Loucy (cell line): ENCODE data around the gene FTCDNL1.

Source experiments
- H2AFZ ChIP-seq: fragments of 200-600 bp; sonication (generic); 2 replicates; pipeline ENCODE4 v1.6.0; 2016; ENCODE audit warnings: antibody characterized with exemption, mild to moderate bottlenecking, low read length, moderate library complexity
- H3F3A ChIP-seq: fragments of 200-600 bp; 2 replicates; pipeline ENCODE4 v1.6.0; 2016; ENCODE audit warnings: antibody characterized with exemption, low read depth, mild to moderate bottlenecking
- H3K27me3 ChIP-seq: fragments of 200-600 bp; sonication (generic); 2 replicates; pipeline ENCODE4 v1.6.1; 2014; ENCODE audit warnings: low read length, mild to moderate bottlenecking; ENCODE audit not compliant: insufficient read depth, poor library complexity, severe bottlenecking
- H3K36me3 ChIP-seq: fragments of 200-600 bp; sonication (generic); 2 replicates; pipeline ENCODE4 v1.6.1; 2016; ENCODE audit warnings: low read length; ENCODE audit not compliant: insufficient read depth
- H3K4me1 ChIP-seq: fragments of 200-600 bp; sonication (generic); 2 replicates; pipeline ENCODE4 v1.5.1; 2014; ENCODE audit warnings: low read length, mild to moderate bottlenecking; ENCODE audit not compliant: insufficient read depth, poor library complexity, severe bottlenecking
- H3K4me2 ChIP-seq: fragments of 200-600 bp; sonication (generic); 2 replicates; pipeline ENCODE4 v1.6.0; 2014; ENCODE audit warnings: antibody characterized with exemption, low read length, low read depth, mild to moderate bottlenecking; ENCODE audit not compliant: poor library complexity, severe bottlenecking
- H3K4me3 ChIP-seq: fragments of 200-600 bp; sonication (generic); 2 replicates; pipeline ENCODE4 v1.5.1; 2014; ENCODE audit warnings: low read length, mild to moderate bottlenecking, mixed read lengths; ENCODE audit not compliant: poor library complexity, severe bottlenecking
- H3K79me2 ChIP-seq: fragments of 200-600 bp; sonication (generic); 2 replicates; pipeline ENCODE4 v1.6.1; 2014; ENCODE audit warnings: low read length; ENCODE audit not compliant: insufficient read depth
- H3K9ac ChIP-seq: fragments of 200-600 bp; sonication (generic); 2 replicates; pipeline ENCODE4 v1.6.0; 2014; ENCODE audit warnings: mild to moderate bottlenecking, low read depth, low read length, moderate library complexity; ENCODE audit not compliant: poor library complexity, severe bottlenecking
- H3K9me2 ChIP-seq: fragments of 200-600 bp; sonication (generic); replicated peaks from 2 replicates; pipeline ENCODE4 v1.6.1; 2016; ENCODE audit warnings: low read depth, low read length, mixed read lengths
- H3K9me3 ChIP-seq: fragments of 200-600 bp; sonication (generic); 2 replicates; pipeline ENCODE4 v1.6.1; 2014; ENCODE audit warnings: mild to moderate bottlenecking, antibody characterized with exemption, low read length, low read depth; ENCODE audit not compliant: insufficient read depth
- H4K20me1 ChIP-seq: fragments of 200-600 bp; sonication (generic); 2 replicates; pipeline ENCODE4 v1.6.0; 2014; ENCODE audit warnings: antibody characterized with exemption, low read length, mild to moderate bottlenecking; ENCODE audit not compliant: insufficient read depth, poor library complexity, severe bottlenecking
- EZH2phosphoT487 ChIP-seq: fragments of 200-600 bp; IDR thresholded peaks from 2 replicates; pipeline ENCODE4 v1.6.1; 2018; ENCODE audit warnings: antibody characterized with exemption, mild to moderate bottlenecking, moderate library complexity, borderline replicate concordance
- TF ChIP-seq, protein P1 (sequence below): fragments of 200-600 bp; sonication (generic); conservative IDR thresholded peaks from 2 replicates; pipeline ENCODE4 v1.5.1; 2014; ENCODE audit warnings: mild to moderate bottlenecking, antibody characterized with exemption, low read length

FTCDNL1 gene

DNA sequence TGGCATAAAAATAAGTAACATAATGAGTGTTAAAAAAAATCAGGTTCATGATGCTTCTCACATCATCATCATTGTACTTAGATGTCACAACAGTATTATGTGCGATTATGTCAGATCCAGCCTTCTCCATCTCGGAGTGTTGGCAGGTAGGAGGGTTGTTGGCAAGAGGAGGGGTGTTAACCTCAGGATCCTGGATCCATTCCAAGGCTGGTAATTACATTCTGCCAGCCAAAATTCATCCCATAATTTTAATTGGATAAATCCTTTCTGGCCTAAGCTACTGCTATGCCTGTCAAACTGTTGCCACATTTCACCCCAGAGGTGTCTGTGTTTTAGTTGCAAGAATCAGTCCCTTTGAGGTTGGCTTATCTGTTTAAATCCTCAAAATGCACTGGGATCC, 891 bp upstream of the FTCDNL1 start:
- Histone ChIP-seq H3K4me1 (no peaks in the 10 kb centered on the region), H3K4me2 (no peak overlapping the region), H3K36me3 (no peaks in the 10 kb centered on the region), H3F3A (no peaks in the 10 kb centered on the region), H3K9me3 (no peaks in the 10 kb centered on the region), H3K9me2 (no peaks in the 10 kb centered on the region), H2AFZ (no peak overlapping the region), H3K4me3 (no peak overlapping the region), H3K79me2 (no peaks in the 10 kb centered on the region), H3K9ac (no peak overlapping the region), H3K27me3 (no peaks in the 10 kb centered on the region), H4K20me1 (no peaks in the 10 kb centered on the region)
- TF ChIP-seq, protein P1, sequence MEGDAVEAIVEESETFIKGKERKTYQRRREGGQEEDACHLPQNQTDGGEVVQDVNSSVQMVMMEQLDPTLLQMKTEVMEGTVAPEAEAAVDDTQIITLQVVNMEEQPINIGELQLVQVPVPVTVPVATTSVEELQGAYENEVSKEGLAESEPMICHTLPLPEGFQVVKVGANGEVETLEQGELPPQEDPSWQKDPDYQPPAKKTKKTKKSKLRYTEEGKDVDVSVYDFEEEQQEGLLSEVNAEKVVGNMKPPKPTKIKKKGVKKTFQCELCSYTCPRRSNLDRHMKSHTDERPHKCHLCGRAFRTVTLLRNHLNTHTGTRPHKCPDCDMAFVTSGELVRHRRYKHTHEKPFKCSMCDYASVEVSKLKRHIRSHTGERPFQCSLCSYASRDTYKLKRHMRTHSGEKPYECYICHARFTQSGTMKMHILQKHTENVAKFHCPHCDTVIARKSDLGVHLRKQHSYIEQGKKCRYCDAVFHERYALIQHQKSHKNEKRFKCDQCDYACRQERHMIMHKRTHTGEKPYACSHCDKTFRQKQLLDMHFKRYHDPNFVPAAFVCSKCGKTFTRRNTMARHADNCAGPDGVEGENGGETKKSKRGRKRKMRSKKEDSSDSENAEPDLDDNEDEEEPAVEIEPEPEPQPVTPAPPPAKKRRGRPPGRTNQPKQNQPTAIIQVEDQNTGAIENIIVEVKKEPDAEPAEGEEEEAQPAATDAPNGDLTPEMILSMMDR: no peak
- TF ChIP-seq EZH2phosphoT487: no peak

DNA sequence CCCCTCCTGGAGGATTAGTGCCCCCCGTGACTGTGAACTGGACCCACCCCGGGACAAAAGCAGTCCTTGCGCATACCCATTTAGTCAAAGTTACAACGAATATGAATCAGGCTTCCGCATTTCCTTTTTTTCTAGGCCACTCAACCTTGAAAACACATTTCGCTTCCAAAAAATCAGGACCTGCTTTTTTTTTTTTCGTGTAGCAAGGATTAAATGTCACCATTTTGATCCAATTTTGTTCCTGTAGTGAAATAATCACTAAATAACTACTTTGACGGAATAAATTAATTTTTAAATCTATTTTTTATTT, 464 bp upstream of the FTCDNL1 start:
- Histone ChIP-seq H3K9me2 (no peaks in the 10 kb centered on the region), H3K4me2 (no peak overlapping the region), H3K27me3 (no peaks in the 10 kb centered on the region), H2AFZ (no peak overlapping the region), H3F3A (no peaks in the 10 kb centered on the region), H3K4me1 (no peaks in the 10 kb centered on the region), H3K36me3 (no peaks in the 10 kb centered on the region), H3K9ac (no peak overlapping the region), H3K9me3 (no peaks in the 10 kb centered on the region), H4K20me1 (no peaks in the 10 kb centered on the region), H3K79me2 (no peaks in the 10 kb centered on the region), H3K4me3 (no peak overlapping the region)
- no peak for TF ChIP-seq EZH2phosphoT487
- TF ChIP-seq, protein P1: no peak

DNA sequence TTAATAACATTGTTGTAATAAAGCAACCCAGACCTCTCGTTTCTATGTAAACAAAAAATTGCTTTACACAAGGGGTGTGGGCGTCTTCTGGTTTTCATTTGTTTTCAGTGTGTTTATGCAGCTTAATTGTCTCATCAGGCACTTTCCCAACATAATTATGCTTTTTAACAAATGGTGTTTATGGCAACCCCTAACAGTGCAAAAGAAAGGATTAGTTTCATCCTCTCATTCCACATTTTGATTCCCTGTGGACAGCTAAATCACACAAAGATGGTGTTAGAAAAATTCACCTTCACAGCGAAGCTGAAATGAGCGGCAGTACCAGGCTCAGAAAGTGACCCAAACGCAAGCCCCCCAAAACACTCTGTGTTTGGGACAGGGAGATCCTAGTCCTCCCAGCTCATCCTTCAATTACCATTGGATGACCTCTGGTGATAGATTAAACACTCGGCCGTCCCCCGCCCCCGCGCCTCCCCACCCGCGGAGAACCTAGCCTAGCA, 724 bp downstream of the FTCDNL1 start:
- no peak overlapping the region for H2AFZ ChIP-seq
- H4K20me1 ChIP-seq: no peaks in the 10 kb centered on the region
- TF ChIP-seq, protein P1: no peak
- no peak for TF ChIP-seq EZH2phosphoT487
- H3K4me1 ChIP-seq: no peaks in the 10 kb centered on the region
- no peaks in the 10 kb centered on the region for H3K9me3 ChIP-seq
- H3K79me2 ChIP-seq: no peaks in the 10 kb centered on the region
- H3K9ac ChIP-seq: no peak overlapping the region
- H3K4me3 ChIP-seq: no peak overlapping the region
- no peaks in the 10 kb centered on the region for H3F3A ChIP-seq
- no peaks in the 10 kb centered on the region for H3K9me2 ChIP-seq
- H3K36me3 ChIP-seq: no peaks in the 10 kb centered on the region
- H3K4me2 ChIP-seq: no peak overlapping the region
- no peaks in the 10 kb centered on the region for H3K27me3 ChIP-seq
